Fibroblast of pulmonary artery (primary cell): ENCODE results near the gene ALDH2.

Source experiments
- DNase-seq: peaks from one replicate; pipeline ENCODE4 v3.0.0-alpha.2; 2010; ENCODE audit warnings: low read depth
- H3K4me3 ChIP-seq: replicated peaks from 2 replicates; pipeline ENCODE4 v1.5.1; 2011; ENCODE audit warnings: low read depth, mild to moderate bottlenecking, control low read depth, low read length, moderate library complexity
- CTCF ChIP-seq: IDR thresholded peaks from 2 replicates; pipeline ENCODE4 v1.5.1; 2011; ENCODE audit warnings: mild to moderate bottlenecking, control low read depth, low read length, inconsistent platforms; ENCODE audit errors: missing control alignments

ALDH2 gene

GRCh38 chr12:111858186-111858585 is 91.5 kb downstream of the ALDH2 start:
- TF ChIP-seq CTCF, result no peak
- no peak overlapping the region for H3K4me3 ChIP-seq
- no peak for DNase-seq

- no peak for TF ChIP-seq CTCF
- DNase-seq, result no peak
- H3K4me3 ChIP-seq, result no peak overlapping the region
These were observed 92.0 kb downstream of the ALDH2 start for GRCh38 chr12:111858778-111859177.

GRCh38 chr12:111864913-111865312 is 98.2 kb downstream of the ALDH2 start:
- no peak for DNase-seq
- TF ChIP-seq CTCF, result no peak
- no peak overlapping the region for H3K4me3 ChIP-seq
